Lower leg skin (tissue), 3 donors: ENCODE measurements around the gene MED19.

Experiments
- CTCF ChIP-seq, 3 donors: fragments of 450-650 bp; IDR thresholded peaks; one replicate each; pipeline ENCODE4 v1.5.1; 2016; ENCODE audit warnings: antibody characterized with exemption in 3 of 3, mild to moderate bottlenecking in 3 of 3, moderate library complexity in 2 of 3
- POLR2A ChIP-seq, 2 donors: fragments of 450-650 bp; IDR thresholded peaks; one replicate each; pipeline ENCODE4 v1.6.1; 2016 to 2017; ENCODE audit warnings: antibody characterized with exemption in 2 of 2, mild to moderate bottlenecking in 1 of 2, moderate library complexity in 1 of 2

GRCh38 chr11:57698843-57699365 is 13.1 kb downstream of the MED19 start:
- no peak for TF ChIP-seq POLR2A (IDR thresholded peaks at IDR 0.05)
- TF ChIP-seq CTCF (IDR thresholded peaks at IDR 0.05): no peak
